Mammary epithelial cell (primary cell): Measurements from ENCODE around the gene RAB17.

Experiments used
- EZH2 ChIP-seq: IDR thresholded peaks from 2 replicates; pipeline ENCODE4 v1.6.1; 2012; ENCODE audit warnings: low read length, inconsistent platforms, borderline replicate concordance
- TF ChIP-seq, protein P1 (sequence below), 2 donors: IDR thresholded peaks in 1 of 2; conservative IDR thresholded peaks in 1 of 2; 2 replicates each; pipeline ENCODE4 v1.5.1; 2011 to 2012; ENCODE audit warnings: inconsistent platforms in 2 of 2, low read length in 2 of 2, mild to moderate bottlenecking in 2 of 2, control low read depth in 1 of 2, low read depth in 1 of 2; ENCODE audit not compliant: insufficient read depth in 1 of 2; ENCODE audit errors: extremely low read depth in 1 of 2

DNA sequence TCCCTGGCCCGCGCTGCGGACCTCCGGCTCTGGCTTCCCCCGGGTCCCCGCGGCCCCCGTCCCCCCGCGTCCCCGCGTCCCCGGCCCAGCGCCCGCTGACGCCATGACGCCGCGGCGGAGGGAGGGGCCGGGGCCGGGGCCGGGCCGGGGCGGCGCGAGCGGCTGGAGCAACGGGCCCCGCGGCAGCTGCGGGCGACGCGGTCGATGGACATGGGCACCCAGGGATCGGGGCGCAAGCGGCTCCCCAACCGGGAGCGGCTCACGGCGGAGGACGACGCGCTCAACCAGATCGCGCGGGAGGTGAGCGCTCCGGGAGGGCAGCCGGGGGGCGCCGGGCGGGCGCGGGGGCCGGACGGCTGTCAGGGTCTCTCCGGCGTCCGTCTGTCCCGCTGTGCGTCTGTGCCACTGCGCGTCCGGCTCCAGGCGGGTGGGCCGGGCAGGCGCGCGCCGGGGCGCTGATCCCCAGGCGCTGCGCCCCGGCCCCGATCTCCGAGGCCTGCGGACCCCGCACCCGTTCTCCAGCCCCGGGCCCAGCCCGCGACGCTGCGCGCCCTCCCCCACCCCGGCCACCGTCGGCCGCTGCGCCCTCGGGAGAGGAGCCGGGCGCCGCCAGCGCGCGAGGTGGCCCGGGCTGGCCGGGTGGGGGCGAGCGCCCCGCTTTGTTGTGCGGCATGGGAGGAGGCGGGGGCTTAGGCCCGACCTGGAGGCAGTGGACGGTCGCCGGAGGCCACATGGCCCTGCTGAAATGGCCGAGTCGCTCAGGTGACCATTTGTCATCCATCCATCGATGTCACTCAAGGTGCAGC lies 37.1 kb upstream of the RAB17 start, which contains the start of gene LRRFIP1:
- TF ChIP-seq, protein P1, sequence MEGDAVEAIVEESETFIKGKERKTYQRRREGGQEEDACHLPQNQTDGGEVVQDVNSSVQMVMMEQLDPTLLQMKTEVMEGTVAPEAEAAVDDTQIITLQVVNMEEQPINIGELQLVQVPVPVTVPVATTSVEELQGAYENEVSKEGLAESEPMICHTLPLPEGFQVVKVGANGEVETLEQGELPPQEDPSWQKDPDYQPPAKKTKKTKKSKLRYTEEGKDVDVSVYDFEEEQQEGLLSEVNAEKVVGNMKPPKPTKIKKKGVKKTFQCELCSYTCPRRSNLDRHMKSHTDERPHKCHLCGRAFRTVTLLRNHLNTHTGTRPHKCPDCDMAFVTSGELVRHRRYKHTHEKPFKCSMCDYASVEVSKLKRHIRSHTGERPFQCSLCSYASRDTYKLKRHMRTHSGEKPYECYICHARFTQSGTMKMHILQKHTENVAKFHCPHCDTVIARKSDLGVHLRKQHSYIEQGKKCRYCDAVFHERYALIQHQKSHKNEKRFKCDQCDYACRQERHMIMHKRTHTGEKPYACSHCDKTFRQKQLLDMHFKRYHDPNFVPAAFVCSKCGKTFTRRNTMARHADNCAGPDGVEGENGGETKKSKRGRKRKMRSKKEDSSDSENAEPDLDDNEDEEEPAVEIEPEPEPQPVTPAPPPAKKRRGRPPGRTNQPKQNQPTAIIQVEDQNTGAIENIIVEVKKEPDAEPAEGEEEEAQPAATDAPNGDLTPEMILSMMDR (conservative IDR thresholded peaks at IDR 0.05 in 1 of 2, IDR thresholded peaks at IDR 0.05 in 1 of 2; ENCODE audit: extremely low read depth in 1 of 2, insufficient read depth in 1 of 2, low read depth in 1 of 2, low read length in 2 of 2), result no peak
- TF ChIP-seq EZH2, result no peak
